Lower leg skin (tissue), 4 donors: Measurements from ENCODE around the gene TPBGL. TPM values are rescaled to one million over a fixed set of nuclear protein-coding genes. Genes with fewer than 3 reads are reported as not detected.

ENCODE experiments used
- DNase-seq, 2 donors: peaks; one replicate each; pipeline ENCODE4 v3.0.0-alpha.2; 2019; ENCODE audit warnings: low spot score in 2 of 2
- H3K4me3 ChIP-seq: fragments of 200-600 bp; sonication (generic); 2 replicates; pipeline ENCODE4 v1.5.1; 2017; ENCODE audit warnings: mild to moderate bottlenecking, low read depth; ENCODE audit not compliant: poor library complexity, severe bottlenecking
- CTCF ChIP-seq, 3 donors: fragments of 450-650 bp; IDR thresholded peaks; one replicate each; pipeline ENCODE4 v1.5.1; 2016; ENCODE audit warnings: antibody characterized with exemption in 3 of 3, mild to moderate bottlenecking in 3 of 3, moderate library complexity in 2 of 3
- POLR2A ChIP-seq, 2 donors: fragments of 450-650 bp; IDR thresholded peaks; one replicate each; pipeline ENCODE4 v1.6.1; 2016 to 2017; ENCODE audit warnings: antibody characterized with exemption in 2 of 2, mild to moderate bottlenecking in 1 of 2, moderate library complexity in 1 of 2
- WGBS, 2 donors: methylation state at CpG; one replicate each; pipeline ENCODE4 v1.1.5; 2018; 5-methylcytosine and 5-hydroxymethylcytosine counted together
- intact Hi-C: fragments of 100-400 bp; cut with DNase I; formaldehyde crosslinking; loops from one replicate; pipeline ENCODE4 v1.15.0; 2023; ENCODE audit warnings: low total_unique reads
- total RNA-seq, 4 donors: library from RNA; depleted of rRNA; stranded (reverse); fragments of >200 nt; gene quantifications; one replicate each; pipeline ENCODE4 v1.1.0, GENCODE V29; 2016

The TPBGL gene
- total RNA-seq, 4 donors from 2014 or later: 0.13 to 0.84 TPM; not detected in 2

GRCh38 chr11:75200051-75200450 lies 40.5 kb upstream of the TPBGL start:
- intact Hi-C loops: loop anchor here (5.0 kb wide), 1 partner anchor 58 kb away; no protein-coding TSS in a partner anchor
- no peak overlapping the region for H3K4me3 ChIP-seq
- peak in 1 of 2 donors; percentile 82 for DNase-seq
- WGBS, 2 donors: 53 to 64% methylated on average over 10 of the region's 10 CpGs
- no peak for TF ChIP-seq POLR2A (IDR thresholded peaks at IDR 0.05)
- no peak for TF ChIP-seq CTCF (IDR thresholded peaks at IDR 0.05)

DNA sequence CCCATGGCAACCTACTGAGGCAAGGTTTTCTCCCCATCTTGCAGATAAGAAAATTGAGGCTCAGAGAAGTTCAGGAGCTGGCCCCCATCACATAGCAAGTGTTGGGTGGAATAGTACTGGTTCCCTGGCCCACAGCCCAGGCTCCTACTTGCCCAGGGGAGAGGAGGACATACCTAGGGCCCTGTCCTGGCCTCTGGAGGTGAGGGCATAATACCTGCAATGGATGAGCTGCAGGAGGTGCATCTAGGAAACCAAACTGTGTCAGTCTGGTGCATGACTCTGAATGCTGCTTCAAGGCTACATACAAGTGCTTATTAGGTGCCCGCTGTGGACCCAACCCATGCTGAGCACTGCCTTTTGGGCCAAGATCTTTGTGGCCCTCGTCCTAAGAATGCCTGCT lies 40.0 kb upstream of the TPBGL start:
- H3K4me3 ChIP-seq: no peak overlapping the region
- TF ChIP-seq POLR2A (IDR thresholded peaks at IDR 0.05) (no peak), CTCF (IDR thresholded peaks at IDR 0.05) (no peak)
- intact Hi-C loops: loop anchor here (5.0 kb wide), 1 partner anchor 58 kb away; no protein-coding TSS in a partner anchor
- 92 to 93% methylated on average over 2 of the region's 2 CpGs for WGBS, 2 donors
- DNase-seq: peak in 1 of 2 donors; percentile 58

GRCh38 chr11:75201771-75202170 lies 38.8 kb upstream of the TPBGL start:
- WGBS, 2 donors: 80 to 81% methylated on average over 3 of the region's 3 CpGs
- intact Hi-C loops: loop anchor here (5.0 kb wide), 1 partner anchor 59 kb away; no protein-coding TSS in a partner anchor
- no peak for TF ChIP-seq POLR2A (IDR thresholded peaks at IDR 0.05)
- TF ChIP-seq CTCF (IDR thresholded peaks at IDR 0.05): no peak
- DNase-seq: peak in 1 of 2 donors; percentile 8
- H3K4me3 ChIP-seq: no peak overlapping the region

GRCh38 chr11:75202195-75202594 lies 38.4 kb upstream of the TPBGL start:
- TF ChIP-seq POLR2A (IDR thresholded peaks at IDR 0.05) (no peak), CTCF (IDR thresholded peaks at IDR 0.05) (no peak)
- no peak overlapping the region for H3K4me3 ChIP-seq
- DNase-seq: no peak
- intact Hi-C loops: loop anchor here (5.0 kb wide), 1 partner anchor 60 kb away; no protein-coding TSS in a partner anchor
- 87 to 94% methylated on average over 6 of the region's 6 CpGs for WGBS, 2 donors

GRCh38 chr11:75203138-75203537 lies 37.4 kb upstream of the TPBGL start:
- TF ChIP-seq POLR2A (IDR thresholded peaks at IDR 0.05) (no peak), CTCF (IDR thresholded peaks at IDR 0.05) (no peak)
- H3K4me3 ChIP-seq: no peak overlapping the region
- 84 to 87% methylated on average over 12 to 13 of the region's 13 CpGs for WGBS, 2 donors
- no peak for DNase-seq
- intact Hi-C loops: loop anchor here (5.0 kb wide), 1 partner anchor 61 kb away; no protein-coding TSS in a partner anchor

GRCh38 chr11:75203641-75204011 lies 36.9 kb upstream of the TPBGL start:
- intact Hi-C loops: loop anchor here (5.0 kb wide), 1 partner anchor 61 kb away; no protein-coding TSS in a partner anchor

More at GRCh38 chr11:75203641-75204011, 36.9 kb upstream of the TPBGL start:
- TF ChIP-seq CTCF (IDR thresholded peaks at IDR 0.05) (no peak), POLR2A (IDR thresholded peaks at IDR 0.05) (no peak)
- DNase-seq: peak in 1 of 2 donors; percentile 73
- WGBS, 2 donors: 91 to 92% methylated on average over 2 of the region's 2 CpGs
- no peak overlapping the region for H3K4me3 ChIP-seq
